Esophagus squamous epithelium (tissue), 4 donors: Measurements from ENCODE around the gene DRD4.

ENCODE experiments used
- CTCF ChIP-seq, 6 experiments: fragments of 450-650 bp in 4 of 6; fragments of 200-600 bp in 2 of 6; sonication (generic) in 2 of 6; IDR thresholded peaks; one replicate each; pipeline ENCODE4 v1.5.1; 2016 to 2019; ENCODE audit warnings: antibody characterized with exemption in 6 of 6, mild to moderate bottlenecking in 4 of 6, moderate library complexity in 4 of 6
- POLR2A ChIP-seq, 4 donors: fragments of 450-650 bp; IDR thresholded peaks; one replicate each; pipeline ENCODE4 v1.6.1; 2017; ENCODE audit warnings: antibody characterized with exemption in 4 of 4, mild to moderate bottlenecking in 4 of 4, moderate library complexity in 3 of 4

GRCh38 chr11:680476-680875 lies 43.4 kb downstream of the DRD4 start:
- TF ChIP-seq CTCF (IDR thresholded peaks at IDR 0.05): no peak
- TF ChIP-seq POLR2A (IDR thresholded peaks at IDR 0.05): no peak
